HFFc6 (cell line): Measurements from ENCODE around the gene ZBTB16. TPM values are rescaled to one million over a fixed set of nuclear protein-coding genes. Genes with fewer than 3 reads are reported as not detected.

Experiments used
- DNase-seq: peaks from one replicate; pipeline ENCODE4 v3.0.0-alpha.2; 2018
- H3K27ac Mint-ChIP-seq: 2 replicates; pipeline ENCODE4 v1.8.0; 2020; ENCODE audit warnings: mild to moderate bottlenecking, mixed read lengths
- H3K27me3 Mint-ChIP-seq: 2 replicates; pipeline ENCODE4 v1.8.0; 2021; ENCODE audit warnings: mild to moderate bottlenecking, moderate library complexity, mixed read lengths; ENCODE audit not compliant: insufficient read depth
- H3K36me3 Mint-ChIP-seq: 2 replicates; pipeline ENCODE4 v1.8.0; 2021; ENCODE audit warnings: low read depth, mixed read lengths
- H3K4me1 Mint-ChIP-seq: 2 replicates; pipeline ENCODE4 v1.8.0; 2020; ENCODE audit warnings: low read depth, mixed read lengths
- H3K4me3 Mint-ChIP-seq: 2 replicates; pipeline ENCODE4 v1.8.0; 2020; ENCODE audit warnings: mild to moderate bottlenecking, moderate library complexity, mixed read lengths
- H3K9me3 Mint-ChIP-seq: 2 replicates; pipeline ENCODE4 v1.8.0; 2020; ENCODE audit warnings: mild to moderate bottlenecking, mixed read lengths
- total RNA-seq, 6 experiments: library from RNA; stranded (reverse); fragmentation: NEBNext Ultra II Directional; extraction: Animal tissue kit (Norgen Biotek cat#: 25700); gene quantifications; 2 replicates in 1 of 6; 3 replicates in 5 of 6; pipeline ENCODE4 v1.2.3, GENCODE V29; 2021
- TF ChIP-seq, protein P1 (sequence below): fragments of 200-600 bp; sonication (generic); IDR thresholded peaks from 2 replicates; pipeline ENCODE4 v1.5.0; 2021; ENCODE audit warnings: antibody characterized with exemption, mild to moderate bottlenecking

Gene ZBTB16
- total RNA-seq, 6 experiments from 2014 or later: not detected

DNA sequence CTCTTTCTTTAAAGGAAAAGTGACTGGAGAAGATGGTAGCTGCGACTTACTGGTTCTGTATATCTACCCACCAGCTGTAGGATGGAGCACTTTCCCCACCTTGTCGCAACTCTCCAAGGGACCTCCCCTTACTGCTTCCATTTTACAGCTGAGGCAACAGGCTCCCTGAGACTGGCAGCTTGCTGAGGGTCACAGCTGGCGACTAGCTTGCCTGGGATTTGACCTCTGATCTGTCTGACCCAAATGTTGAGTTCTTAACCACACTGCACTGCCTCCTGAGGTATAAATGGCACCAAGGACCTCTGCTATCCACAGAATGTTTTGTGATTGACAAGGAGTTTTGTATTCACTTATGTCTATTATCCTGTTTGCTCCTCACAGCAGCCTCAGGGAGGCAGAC, 121.7 kb downstream of the ZBTB16 start:
- TF ChIP-seq, protein P1, sequence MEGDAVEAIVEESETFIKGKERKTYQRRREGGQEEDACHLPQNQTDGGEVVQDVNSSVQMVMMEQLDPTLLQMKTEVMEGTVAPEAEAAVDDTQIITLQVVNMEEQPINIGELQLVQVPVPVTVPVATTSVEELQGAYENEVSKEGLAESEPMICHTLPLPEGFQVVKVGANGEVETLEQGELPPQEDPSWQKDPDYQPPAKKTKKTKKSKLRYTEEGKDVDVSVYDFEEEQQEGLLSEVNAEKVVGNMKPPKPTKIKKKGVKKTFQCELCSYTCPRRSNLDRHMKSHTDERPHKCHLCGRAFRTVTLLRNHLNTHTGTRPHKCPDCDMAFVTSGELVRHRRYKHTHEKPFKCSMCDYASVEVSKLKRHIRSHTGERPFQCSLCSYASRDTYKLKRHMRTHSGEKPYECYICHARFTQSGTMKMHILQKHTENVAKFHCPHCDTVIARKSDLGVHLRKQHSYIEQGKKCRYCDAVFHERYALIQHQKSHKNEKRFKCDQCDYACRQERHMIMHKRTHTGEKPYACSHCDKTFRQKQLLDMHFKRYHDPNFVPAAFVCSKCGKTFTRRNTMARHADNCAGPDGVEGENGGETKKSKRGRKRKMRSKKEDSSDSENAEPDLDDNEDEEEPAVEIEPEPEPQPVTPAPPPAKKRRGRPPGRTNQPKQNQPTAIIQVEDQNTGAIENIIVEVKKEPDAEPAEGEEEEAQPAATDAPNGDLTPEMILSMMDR: no peak
- H3K36me3 Mint-ChIP-seq: no peaks in the 10 kb centered on the region
- H3K27me3 Mint-ChIP-seq: peaks cover 62% of the 10 kb centered on the region
- no peaks in the 10 kb centered on the region for H3K4me1 Mint-ChIP-seq
- no peak overlapping the region for H3K4me3 Mint-ChIP-seq
- H3K9me3 Mint-ChIP-seq: no peaks in the 10 kb centered on the region
- H3K27ac Mint-ChIP-seq: no peak overlapping the region
- no peak for DNase-seq

DNA sequence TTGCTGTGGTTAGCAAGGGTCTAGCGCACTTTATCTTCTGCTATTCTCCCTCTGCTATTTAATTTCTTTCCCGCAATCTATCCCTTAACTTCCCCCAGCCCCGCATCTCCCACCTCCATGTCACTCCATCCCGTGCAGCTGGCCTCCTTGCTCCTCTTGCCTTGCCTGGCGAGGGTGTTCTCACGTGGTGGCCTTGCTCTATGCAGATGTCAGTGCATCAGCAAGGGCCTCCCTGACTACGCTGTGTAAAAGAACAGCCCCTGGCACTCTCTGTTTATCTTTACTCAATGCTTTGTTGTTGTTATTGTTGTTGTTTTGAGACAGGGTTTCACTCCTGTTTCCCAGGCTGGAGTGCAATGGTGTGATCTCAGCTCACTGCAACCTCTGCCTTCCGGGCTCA, 122.2 kb downstream of the ZBTB16 start:
- H3K4me3 Mint-ChIP-seq: no peak overlapping the region
- H3K9me3 Mint-ChIP-seq: no peaks in the 10 kb centered on the region
- peaks cover 60% of the 10 kb centered on the region for H3K27me3 Mint-ChIP-seq
- TF ChIP-seq, protein P1: no peak
- no peaks in the 10 kb centered on the region for H3K36me3 Mint-ChIP-seq
- H3K27ac Mint-ChIP-seq: no peak overlapping the region
- H3K4me1 Mint-ChIP-seq: no peaks in the 10 kb centered on the region
- DNase-seq: no peak

DNA sequence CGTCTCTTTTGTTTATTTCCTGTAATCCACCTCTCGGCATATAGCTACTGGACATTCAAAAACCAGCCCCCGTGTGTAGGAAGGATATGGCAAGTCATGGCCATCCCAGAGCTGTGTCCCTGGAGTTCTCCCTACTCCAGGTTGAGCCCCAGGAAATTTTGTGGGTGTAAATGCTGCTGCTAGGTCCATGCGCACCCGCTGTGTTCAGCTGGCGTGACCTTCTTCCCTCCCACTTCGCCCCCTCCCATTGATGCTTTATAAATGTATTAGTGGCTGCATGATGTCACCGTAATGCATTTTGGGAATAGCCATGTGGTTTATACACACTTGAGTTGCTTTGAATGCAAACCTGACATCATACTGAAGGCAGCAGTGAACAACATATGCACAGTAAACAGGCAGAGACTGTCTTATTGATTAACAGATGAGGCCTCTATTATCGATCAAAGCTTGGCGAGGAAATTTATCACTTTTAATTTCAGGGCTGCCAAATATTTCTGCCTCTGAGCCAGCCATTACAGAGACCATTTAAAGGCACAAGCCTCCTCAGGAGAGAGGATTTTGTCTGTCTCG, 123.0 kb downstream of the ZBTB16 start:
- H3K36me3 Mint-ChIP-seq: no peaks in the 10 kb centered on the region
- no peaks in the 10 kb centered on the region for H3K4me1 Mint-ChIP-seq

DNA sequence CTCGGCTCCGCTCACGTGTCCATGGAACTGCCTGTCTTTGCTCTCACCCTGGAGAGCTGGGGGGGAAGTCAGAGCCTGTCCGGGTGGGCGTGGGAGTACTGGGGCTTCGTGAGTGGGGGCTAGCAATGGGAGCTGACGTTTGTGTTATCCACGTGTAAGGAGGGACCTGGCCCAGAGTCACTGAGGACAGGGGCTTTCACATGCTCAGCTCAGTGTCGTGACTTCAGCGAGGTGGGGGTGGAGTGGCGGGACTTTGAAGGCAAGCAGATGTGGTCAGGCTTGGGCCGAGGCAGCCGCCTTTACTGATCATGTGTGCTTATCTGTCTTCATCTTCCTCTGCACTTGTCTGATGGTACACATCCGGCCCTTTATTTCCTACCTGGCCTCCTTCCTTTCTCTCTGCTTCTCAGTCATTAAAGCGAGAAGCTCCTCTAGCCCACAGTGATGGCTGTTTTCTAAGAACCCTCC, 123.6 kb downstream of the ZBTB16 start:
- no peaks in the 10 kb centered on the region for H3K4me1 Mint-ChIP-seq
- no peaks in the 10 kb centered on the region for H3K36me3 Mint-ChIP-seq
- no peak overlapping the region for H3K27ac Mint-ChIP-seq
- H3K27me3 Mint-ChIP-seq: peaks cover 57% of the 10 kb centered on the region
- TF ChIP-seq, protein P1: no peak
- H3K4me3 Mint-ChIP-seq: no peak overlapping the region
- no peaks in the 10 kb centered on the region for H3K9me3 Mint-ChIP-seq
- no peak for DNase-seq

More for the DNA sequence above, 123.0 kb downstream of the ZBTB16 start:
- no peaks in the 10 kb centered on the region for H3K9me3 Mint-ChIP-seq
- TF ChIP-seq, protein P1: no peak
- H3K27ac Mint-ChIP-seq: no peak overlapping the region
- H3K27me3 Mint-ChIP-seq: peaks cover 60% of the 10 kb centered on the region
- no peak for DNase-seq
- H3K4me3 Mint-ChIP-seq: no peak overlapping the region

DNA sequence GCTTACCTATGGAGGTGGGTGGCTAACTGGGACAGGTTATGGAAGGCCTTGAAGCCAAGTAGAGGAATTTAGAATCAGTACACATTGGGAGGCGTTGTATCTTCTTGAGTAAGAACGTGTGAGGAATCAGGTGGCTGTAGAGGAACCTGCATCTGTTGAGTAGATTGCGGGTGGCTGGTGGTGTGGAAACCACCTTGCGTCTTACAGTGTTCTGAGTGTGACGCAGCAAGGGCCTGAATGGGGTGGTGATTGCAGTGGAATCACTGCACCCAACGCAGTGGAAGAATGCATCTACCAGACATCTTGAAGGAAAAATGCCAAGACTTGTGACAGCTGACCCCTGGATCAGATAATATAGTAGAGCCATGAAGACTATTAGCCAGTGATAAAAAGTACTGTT, 125.9 kb downstream of the ZBTB16 start:
- H3K4me3 Mint-ChIP-seq: no peak overlapping the region
- no peak overlapping the region for H3K27ac Mint-ChIP-seq
- TF ChIP-seq, protein P1: no peak
- no peaks in the 10 kb centered on the region for H3K9me3 Mint-ChIP-seq
- no peak for DNase-seq
- no peaks in the 10 kb centered on the region for H3K4me1 Mint-ChIP-seq
- no peaks in the 10 kb centered on the region for H3K36me3 Mint-ChIP-seq
- peaks cover 47% of the 10 kb centered on the region for H3K27me3 Mint-ChIP-seq
